H1 (cell line): Measurements from ENCODE around the gene ZAP70. TPM values are rescaled to one million over a fixed set of nuclear protein-coding genes. Genes with fewer than 3 reads are reported as not detected.

Experiments used
- ATF3 ChIP-seq: IDR thresholded peaks from 2 replicates; pipeline ENCODE4 v1.6.1; 2011; ENCODE audit warnings: low read depth, mild to moderate bottlenecking, low read length; ENCODE audit not compliant: insufficient read depth
- CBX5 ChIP-seq: fragments of 300-800, 300-1000 bp; sonication (generic); IDR thresholded peaks from 2 replicates; pipeline ENCODE4 v1.7.1; 2016; ENCODE audit warnings: antibody characterized with exemption, low read length, low read depth
- CEBPB ChIP-seq: IDR thresholded peaks from 2 replicates; pipeline ENCODE4 v1.6.1; 2012; ENCODE audit warnings: low read depth, low read length
- RFX5 ChIP-seq: IDR thresholded peaks from 2 replicates; pipeline ENCODE4 v1.6.1; 2011; ENCODE audit warnings: low read depth, low read length, improper control_type of control experiment, borderline replicate concordance
- SP1 ChIP-seq: IDR thresholded peaks from 2 replicates; pipeline ENCODE4 v1.6.1; 2011; ENCODE audit warnings: low read depth, low read length
- polyA plus RNA-seq, 7 experiments: library from polyadenylated mRNA; depleted of rRNA in 3 of 7; stranded (reverse) in 5 of 7; unstranded in 2 of 7; fragments of >200 nt in 5 of 7; fragments of 200-250 nt in 2 of 7; gene quantifications; 1 replicate in 5 of 7; 2 replicates in 1 of 7; 4 replicates in 1 of 7; pipeline versions ENCODE4 v1.2.1 to v1.2.3, GENCODE V29; 2011 to 2013; ENCODE audit warnings: missing spikeins in 2 of 7, mixed read lengths in 2 of 7
- total RNA-seq: library from RNA; stranded (reverse); fragmentation: NEBNext Ultra II Directional; extraction: Animal tissue kit (Norgen Biotek cat#: 25700); gene quantifications from 2 replicates; pipeline ENCODE4 v1.2.1, GENCODE V29; 2021

ZAP70 gene
- total and polyA plus RNA-seq, 2 of the 8 experiments (the other 6 are each of a cell fraction or from before 2014, with no cell fraction given): 0.15 TPM; not detected in 1

GRCh38 chr2:97714950-97715652 lies 1.7 kb downstream of the ZAP70 start (continued):
- no peak for TF ChIP-seq ATF3
- TF ChIP-seq CEBPB: no peak
- TF ChIP-seq RFX5: no peak
- TF ChIP-seq CBX5: no peak
- no peak for TF ChIP-seq SP1
